ENCODE results near the gene DELE1. TPM values are rescaled to one million over a fixed set of nuclear protein-coding genes. Genes with fewer than 3 reads are reported as not detected.

The DELE1 gene
- polyA plus RNA-seq, 1 donor from 2014 or later, result 49.6 TPM

- no peaks in the 10 kb centered on the region for H3F3A ChIP-seq (ENCODE audit: insufficient read depth, low read length, poor library complexity, severe bottlenecking)
- H3K4me2 ChIP-seq (ENCODE audit: low read length), result peak overlapping the region; percentile 77
- peaks cover 50% of the 10 kb centered on the region for H3K79me2 ChIP-seq (replicated peaks; ENCODE audit: insufficient read depth, low read length)
- H3K9ac ChIP-seq (ENCODE audit: low read length), result peak overlapping the region; percentile 98
- H3K4me3 ChIP-seq (ENCODE audit: low read length), result peak overlapping the region; percentile 93
- H4K20me1 ChIP-seq (ENCODE audit: insufficient read depth), result peaks cover 6% of the 10 kb centered on the region
- peak overlapping the region; percentile 5 for H2AFZ ChIP-seq (ENCODE audit: low read depth, low read length)
- H3K27ac ChIP-seq (ENCODE audit: low read length), result peak overlapping the region; percentile 94
- H3K27me3 ChIP-seq (ENCODE audit: insufficient read depth, low read depth, low read length), result no peaks in the 10 kb centered on the region
- TF ChIP-seq RAD21 (conservative IDR thresholded peaks at IDR 0.05), result peak; percentile 21
- TF ChIP-seq REST (IDR thresholded peaks at IDR 0.05; ENCODE audit: borderline replicate concordance), result peak; percentile 68
- peak; percentile 41 for TF ChIP-seq MXI1 (conservative IDR thresholded peaks at IDR 0.05; ENCODE audit: poor library complexity, severe bottlenecking)
- TF ChIP-seq TAF1 (IDR thresholded peaks at IDR 0.05; ENCODE audit: low read depth), result no peak
- TF ChIP-seq SMC3 (conservative IDR thresholded peaks at IDR 0.05; ENCODE audit: poor library complexity), result no peak
- H3K9me3 ChIP-seq (ENCODE audit: low read length), result no peaks in the 10 kb centered on the region
- H3K36me3 ChIP-seq (ENCODE audit: insufficient read depth, low read length), result no peaks in the 10 kb centered on the region
- no peaks in the 10 kb centered on the region for H3K9me2 ChIP-seq (ENCODE audit: insufficient read depth, low read length)
Measured at GRCh38 chr5:141877356-141878185, 46.1 kb upstream of the DELE1 start.

- peak within 1 kb of the TSS; percentile 93 for H3K4me3 ChIP-seq (ENCODE audit: low read length)
- peak within 1 kb of the TSS; percentile 30 for H2AFZ ChIP-seq (ENCODE audit: low read depth, low read length)
- peaks cover 45% of the 10 kb centered on the region for H3K79me2 ChIP-seq (replicated peaks; ENCODE audit: insufficient read depth, low read length)
- no peaks in the 10 kb centered on the region for H3K36me3 ChIP-seq (ENCODE audit: insufficient read depth, low read length)
- peak within 1 kb of the TSS; percentile 98 for H3K4me2 ChIP-seq (ENCODE audit: low read length)
- no peaks in the 10 kb centered on the region for H3K9me2 ChIP-seq (ENCODE audit: insufficient read depth, low read length)
- H3F3A ChIP-seq (ENCODE audit: insufficient read depth, low read length, poor library complexity, severe bottlenecking), result no peaks in the 10 kb centered on the region
- peaks cover 6% of the 10 kb centered on the region for H4K20me1 ChIP-seq (ENCODE audit: insufficient read depth)
- TF ChIP-seq SMC3 (conservative IDR thresholded peaks at IDR 0.05; ENCODE audit: poor library complexity), result no peak
- no peak for TF ChIP-seq CTCF (IDR thresholded peaks at IDR 0.05; ENCODE audit: poor library complexity, severe bottlenecking)
- TF ChIP-seq TAF1 (IDR thresholded peaks at IDR 0.05; ENCODE audit: low read depth), result peak; percentile 77
- TF ChIP-seq POLR2AphosphoS5 (IDR thresholded peaks at IDR 0.05), result peak; percentile 84
- TF ChIP-seq EZH2 (IDR thresholded peaks at IDR 0.05; ENCODE audit: borderline replicate concordance, insufficient read depth, low read length, poor library complexity, severe bottlenecking), result no peak
- peak within 1 kb of the TSS; percentile 99 for H3K27ac ChIP-seq (ENCODE audit: low read length)
- H3K9ac ChIP-seq (ENCODE audit: low read length), result peak within 1 kb of the TSS; percentile 98
- H3K27me3 ChIP-seq (ENCODE audit: insufficient read depth, low read depth, low read length), result no peaks in the 10 kb centered on the region
- H3K9me3 ChIP-seq (ENCODE audit: low read length), result no peaks in the 10 kb centered on the region
Measured at GRCh38 chr5:141878186-141878710, 45.4 kb upstream of the DELE1 start, which contains the start of gene PCDH1. PCDH1 (minus strand) TSS chr5:141878410; CDS start chr5:141878262, 148 bp downstream.

Data from neural cell (in vitro differentiated cells).